Stimulated activated CD4-positive, alpha-beta T cell treated with anti-CD3 and anti-CD28 coated beads, Interleukin-15, amount 100 ng/mL, for 1 hour (primary cell): ENCODE measurements around the gene FUT7.
A peak's percentile ranks its signal among the peaks of the same experiment; 100 is the strongest.
"Not testable (repeated sequence)": the region's sequence is repeated elsewhere in the genome, so short reads cannot be mapped to it uniquely, and the experiment has no call there.

ENCODE experiments used
- DNase-seq, 2 donors: peaks; one replicate each; pipeline ENCODE4 v3.0.0-alpha.2; 2020; ENCODE audit warnings: low read depth in 1 of 2, low spot score in 1 of 2

FUT7 gene

DNA sequence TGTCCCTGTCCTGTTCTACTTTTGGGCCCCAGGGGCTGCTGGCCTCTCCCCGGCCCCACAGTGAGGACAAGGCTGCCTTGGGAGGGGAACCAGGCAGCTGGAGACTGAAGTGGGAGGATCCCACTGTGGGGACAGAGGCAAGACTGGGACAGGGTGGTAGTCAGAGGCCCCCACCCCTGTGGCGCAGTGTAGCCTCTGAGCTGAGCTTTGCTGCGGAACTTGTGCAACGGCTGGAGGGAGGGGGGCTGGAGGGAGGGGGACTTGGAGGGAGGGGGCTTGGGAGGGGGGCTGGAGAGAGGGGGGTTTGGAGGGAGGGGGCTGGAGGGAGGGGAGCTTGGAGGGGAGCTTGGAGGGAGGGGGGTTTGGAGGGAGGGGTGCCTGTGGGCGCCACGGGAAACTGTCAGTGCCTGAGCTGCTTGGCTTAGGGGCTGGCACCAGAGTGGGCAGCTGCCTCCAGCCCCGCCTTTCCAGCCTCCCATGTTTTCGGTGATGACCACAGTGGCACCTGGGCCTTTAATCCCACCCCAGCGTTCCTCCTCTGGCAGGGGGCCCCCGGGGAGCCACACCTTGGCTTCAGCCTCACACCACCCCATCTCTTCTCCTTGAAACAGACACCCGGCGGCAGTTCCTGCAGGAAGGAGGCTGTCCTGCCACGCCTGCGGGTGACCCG, 2.3 kb upstream of the FUT7 start:
- no peak for DNase-seq

DNA sequence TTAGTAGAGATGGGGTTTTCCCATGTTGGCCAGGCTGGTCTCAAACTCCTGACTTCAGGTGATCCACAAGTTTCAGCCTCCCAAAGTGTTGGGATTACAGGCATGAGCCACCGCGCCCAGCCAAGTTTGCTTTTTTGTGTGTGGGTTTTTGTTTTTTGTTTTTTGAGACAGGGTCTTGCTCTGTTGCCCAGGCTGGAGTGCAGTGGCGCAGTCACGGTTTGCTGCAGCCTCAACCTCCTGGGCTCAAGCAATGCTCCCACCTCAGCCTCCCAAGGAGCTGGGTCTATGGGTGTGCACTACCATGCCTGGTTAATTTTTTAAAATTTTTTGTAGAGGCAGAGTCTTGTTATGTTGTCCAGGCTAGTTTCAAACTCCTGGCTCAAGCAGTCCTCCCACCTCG, 1.6 kb upstream of the FUT7 start:
- not testable (repeated sequence) for DNase-seq

DNA sequence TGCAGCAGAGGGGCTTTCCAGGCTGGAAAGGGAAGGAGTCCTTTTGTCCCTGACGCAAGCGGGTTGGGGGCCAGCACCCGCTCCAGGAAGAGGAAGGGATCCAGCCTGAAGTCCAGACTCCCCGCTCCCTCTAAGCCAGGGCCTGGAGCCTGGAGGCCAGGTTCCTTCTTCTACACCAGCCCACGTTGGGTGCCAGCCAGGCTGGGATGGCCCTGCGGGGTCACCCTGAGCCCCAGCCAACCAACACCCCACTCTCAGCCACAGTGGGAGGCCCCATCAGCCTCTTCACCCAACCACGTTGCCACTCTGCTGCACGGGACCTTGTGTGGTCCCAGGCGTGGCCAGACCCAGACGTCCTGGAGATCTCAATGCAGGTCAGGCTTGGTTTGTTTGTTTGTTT, 970 bp upstream of the FUT7 start:
- no peak for DNase-seq

DNA sequence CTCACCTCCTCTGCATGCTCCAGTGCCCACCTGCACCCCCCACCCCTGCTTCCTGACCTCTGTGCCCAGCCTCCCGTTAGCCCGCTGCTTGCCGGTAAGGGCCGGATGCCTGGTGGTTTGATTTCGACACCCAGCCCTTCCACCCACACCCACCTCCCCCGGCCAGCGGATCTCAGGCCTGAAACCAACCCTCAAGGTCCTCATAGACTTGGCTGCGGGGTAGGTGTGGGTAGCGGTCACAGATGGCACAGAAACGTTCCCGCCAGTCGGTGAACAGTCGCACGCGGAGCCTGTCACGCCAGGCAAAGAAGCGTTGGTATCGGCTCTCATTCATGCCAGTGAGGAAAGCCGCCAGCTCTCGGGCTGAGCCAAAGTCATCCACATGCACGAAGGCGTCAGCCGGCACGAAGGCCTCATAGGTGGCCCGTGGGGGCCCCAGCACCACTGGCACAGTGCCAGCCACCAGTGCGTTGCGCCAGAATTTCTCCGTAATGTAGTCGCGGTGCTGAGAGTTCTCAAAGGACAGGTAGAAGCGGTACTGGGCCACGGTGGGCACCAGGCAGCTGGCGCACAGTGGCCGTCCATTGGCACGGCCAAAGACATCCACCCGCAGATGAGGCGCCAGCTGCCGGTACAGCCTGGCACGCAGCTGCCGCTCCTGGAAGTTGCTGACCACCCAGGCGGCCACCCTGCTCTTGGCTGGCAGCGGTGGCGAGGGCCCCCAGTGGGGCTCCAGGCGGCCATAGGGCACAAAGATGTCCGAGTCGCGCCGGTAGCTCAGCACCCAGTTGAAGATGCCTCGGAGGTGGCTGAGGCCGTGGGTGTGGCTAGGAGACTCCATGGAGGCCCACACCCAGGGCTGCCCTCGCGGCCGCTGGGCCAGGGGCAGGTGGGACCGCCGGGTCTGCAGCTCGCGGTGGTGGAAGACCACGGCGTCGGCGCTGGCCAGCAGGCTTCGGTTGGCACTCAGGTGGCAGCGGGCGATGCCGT, 1.1 kb downstream of the FUT7 start:
- DNase-seq, result no peak

DNA sequence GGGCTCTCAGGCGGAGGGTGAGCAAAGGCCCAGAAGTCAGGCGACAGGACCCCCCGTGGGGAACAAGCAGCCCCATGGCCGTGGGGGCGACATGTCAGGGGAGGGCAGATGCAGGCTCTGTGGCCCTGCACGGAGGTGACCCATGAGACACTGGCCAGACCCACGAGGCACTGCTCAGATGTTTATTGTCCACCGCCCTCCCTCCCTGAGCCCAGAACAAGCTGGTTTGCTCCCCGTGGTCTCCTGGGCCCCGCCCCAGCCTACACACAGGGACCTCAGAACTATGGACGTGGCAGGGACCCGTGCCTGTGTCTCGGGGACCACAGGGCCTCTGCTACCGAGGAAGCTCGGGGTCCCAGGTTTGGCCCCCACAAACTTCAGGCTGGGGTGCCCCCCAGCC, 1.9 kb downstream of the FUT7 start:
- DNase-seq, result no peak

DNA sequence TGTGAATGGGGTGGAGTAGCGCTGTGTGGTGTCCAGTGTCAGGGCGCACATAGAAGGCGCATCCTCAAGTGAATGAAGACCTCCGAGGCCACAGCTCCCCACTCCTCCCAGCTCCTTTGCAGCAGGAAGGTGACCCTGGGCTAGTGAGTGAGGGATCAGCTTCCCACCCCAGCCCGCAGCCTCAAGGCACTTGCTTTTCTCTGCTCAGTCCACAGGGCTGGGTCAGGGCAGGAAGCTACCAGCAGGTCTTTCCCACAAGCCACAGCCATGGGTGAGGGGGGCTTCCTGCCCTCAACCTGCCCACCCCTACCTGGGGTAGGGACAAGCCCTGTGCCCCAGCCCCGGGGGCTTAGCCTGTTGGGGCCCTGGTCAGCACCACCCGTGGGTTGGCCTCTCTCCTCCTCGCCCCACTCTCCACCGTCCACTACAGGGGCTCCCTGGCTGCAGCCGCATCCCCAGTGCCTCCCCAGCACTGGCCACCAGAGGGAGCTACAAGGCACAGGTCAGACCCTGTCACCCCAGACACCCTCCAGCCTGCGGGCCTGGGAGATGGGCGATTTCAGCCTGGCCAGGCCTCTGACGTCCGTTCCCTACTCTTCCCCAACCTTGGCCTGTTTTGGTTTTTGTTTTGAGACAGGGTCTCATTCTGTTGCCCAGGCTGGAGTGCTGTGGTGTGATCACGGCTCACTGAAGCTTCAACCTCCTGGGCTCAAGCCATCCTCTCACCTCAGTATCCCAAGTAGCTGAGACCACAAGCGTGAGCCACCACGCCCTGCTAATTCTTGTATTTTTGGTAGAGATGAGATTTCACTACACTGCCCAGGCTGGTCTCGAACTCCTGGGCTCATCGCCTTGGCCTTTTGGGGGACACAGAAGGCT, 2.6 kb downstream of the FUT7 start:
- DNase-seq, result peak; percentile 43 to 65

DNA sequence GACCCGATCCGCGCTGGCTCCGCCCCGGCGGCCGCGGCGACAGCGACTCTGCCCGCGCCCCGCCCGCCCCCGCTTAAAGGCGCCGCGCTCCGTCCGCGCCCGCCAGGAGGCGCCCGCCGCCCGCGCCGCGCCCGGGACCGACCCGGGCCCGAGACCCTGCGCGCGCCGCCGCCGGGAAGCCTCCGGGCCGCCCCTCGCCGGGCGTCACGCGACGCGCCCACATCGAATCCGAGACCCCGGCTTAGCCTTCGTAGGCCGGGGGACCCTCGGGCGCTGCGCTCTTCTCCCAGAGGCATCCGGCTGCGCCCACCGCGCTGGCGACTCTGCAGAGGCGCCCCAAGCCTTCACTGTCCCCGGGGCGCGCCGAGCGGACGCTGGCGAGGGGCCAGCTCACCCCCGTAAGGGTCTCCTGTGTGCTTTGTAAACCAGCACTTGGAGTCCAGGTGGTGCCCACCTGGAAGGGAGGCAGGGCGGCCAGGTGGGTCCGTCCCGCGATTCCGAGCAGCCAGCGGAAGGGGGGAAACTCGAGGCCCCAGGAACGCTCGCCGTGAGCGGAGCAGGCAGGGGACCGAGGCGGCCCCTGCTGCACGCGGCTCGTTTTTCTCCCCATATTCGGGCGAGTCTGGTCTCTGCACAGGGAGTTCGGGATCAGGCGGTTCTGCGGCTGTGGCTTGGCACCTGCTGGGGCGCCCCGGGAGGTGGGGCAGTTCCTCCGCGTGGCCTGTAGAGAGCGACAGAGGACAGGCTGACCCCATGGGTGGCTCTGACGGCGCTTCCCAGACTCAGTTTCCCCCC, 3.4 kb downstream of the FUT7 start:
- DNase-seq, result peak; percentile 54 to 59

DNA sequence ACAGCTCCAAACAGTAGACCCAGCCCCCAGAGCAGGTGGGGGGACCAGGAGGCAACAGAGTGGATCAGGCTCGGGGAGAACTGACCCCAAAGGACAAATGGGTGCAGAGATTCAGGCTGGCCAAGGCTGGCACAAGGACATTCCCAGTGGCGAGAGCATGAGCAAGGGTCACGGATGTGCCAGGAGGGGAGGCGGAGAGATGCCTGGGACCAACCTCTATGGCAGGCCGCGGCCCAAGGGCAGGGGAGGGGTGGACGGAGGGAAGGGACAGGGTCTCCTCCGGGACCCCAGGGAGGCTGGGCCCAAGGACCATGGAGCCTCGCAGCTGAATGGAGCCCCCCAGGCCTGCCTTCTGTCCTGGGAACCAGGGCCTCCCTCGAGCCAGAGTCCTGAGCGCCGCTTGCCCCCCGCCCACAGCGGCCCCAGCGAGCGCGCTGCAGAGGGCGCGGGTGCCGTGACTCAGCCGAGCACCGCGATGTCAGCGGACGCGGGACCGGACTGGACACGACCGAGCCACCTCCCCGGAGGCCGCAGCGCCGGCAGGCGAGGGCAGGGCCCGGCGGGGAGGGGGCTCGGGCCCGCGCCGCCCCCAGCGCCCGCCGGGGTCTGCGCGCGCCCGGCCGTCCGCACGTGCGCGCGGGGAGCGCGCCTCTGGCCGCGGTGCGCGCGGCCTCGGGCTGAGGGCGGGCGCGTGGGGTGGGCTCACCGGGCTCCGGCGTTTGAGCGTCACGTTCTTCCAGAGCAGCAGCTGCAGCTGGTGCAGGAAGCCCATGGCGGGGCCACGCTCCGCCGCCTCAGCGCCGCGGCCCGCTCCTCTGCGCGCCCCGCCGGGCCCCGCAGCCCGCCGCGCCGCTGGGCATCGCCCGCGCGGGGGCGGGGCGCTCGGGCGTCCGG, 4.3 kb downstream of the FUT7 start, which contains the start of gene ABCA2:
Gene ABCA2, minus strand, starts transcription at position 869 of the 894 bp plus-strand sequence. Its CDS starts 97 bp downstream, at position 772.
- DNase-seq, result no peak

DNA sequence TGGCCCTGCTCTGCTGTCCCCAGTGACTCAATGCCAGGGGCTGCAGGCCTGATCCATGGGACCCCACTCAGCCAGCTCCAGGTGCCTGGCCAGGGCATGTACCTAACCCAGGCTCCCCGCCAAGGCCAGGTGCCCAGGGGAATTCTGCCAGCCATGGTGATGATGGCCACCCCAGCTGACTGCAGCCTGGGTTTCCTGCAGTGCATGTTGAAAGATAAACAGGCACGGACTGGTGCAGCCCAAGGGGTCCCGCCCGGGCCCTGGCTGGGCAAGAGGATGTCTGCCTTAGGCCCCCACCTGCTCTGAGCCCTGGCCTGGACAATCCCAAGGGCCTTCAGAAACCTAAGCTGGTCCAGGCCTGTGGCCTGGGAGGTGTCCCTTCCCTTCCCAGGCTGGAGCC, 5.1 kb downstream of the FUT7 start:
- no peak for DNase-seq

DNA sequence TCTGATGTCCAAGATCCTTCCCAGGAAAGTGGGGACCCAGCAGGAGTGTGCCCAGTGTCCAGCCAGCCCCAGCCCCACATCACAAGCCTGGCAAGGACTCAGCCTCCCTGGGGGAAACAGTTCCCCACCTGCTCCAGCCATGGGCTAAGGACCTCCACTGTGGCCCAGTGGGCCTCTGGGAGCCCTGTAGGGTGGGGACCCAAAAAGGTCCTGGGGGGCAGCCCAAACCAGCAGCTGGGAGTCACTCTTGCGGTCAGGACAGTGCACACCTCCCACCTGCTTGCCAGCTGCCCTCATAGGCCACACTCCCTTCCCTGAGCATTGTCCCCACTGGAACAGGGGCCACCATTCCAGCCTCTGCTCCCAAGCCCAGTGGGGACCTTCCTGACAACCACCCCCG, 5.5 kb downstream of the FUT7 start:
- no peak for DNase-seq

DNA sequence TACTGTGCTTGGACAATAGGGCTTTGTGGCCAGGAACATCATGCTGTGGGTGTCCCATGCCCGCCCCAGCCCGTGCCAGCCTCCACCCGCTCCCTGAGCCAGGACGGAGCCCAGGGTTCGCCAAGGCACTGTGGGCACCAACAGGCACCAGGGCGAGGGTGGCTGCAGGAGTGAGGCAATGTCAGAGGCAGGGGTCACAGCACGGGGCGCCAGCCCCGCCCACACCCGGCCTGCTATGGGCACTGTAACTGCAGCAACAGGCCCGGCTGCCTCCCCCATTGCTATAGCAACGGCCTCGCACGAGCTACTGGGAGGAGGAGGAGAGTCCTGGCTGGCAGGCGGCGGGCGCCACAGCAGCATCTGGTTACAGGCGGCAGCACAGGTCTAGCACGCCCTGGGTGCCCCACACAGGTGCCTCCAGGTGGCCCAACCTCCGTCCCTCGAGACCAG, 6.3 kb downstream of the FUT7 start:
- DNase-seq, result no peak

DNA sequence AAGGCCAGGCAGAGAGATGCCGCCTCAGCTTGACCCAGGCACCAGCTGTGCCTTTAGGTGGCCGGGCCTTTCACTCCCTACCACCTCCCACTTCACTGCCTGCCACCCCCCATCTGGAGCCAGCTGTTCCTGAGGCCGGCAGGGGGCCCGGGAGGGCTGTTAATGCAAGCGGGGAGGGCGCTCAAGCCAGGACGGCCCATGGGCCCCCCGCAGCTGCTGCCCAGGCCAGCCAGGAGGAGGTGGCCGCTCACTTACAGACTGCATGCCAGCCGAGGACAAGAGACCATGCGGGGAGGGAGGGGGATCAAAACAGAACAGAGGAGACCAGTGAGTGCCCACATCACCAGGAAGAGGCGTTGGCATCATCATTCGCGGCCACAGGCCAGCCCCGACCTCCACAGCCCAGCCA, 8.3 kb downstream of the FUT7 start:
- DNase-seq, result no peak

DNA sequence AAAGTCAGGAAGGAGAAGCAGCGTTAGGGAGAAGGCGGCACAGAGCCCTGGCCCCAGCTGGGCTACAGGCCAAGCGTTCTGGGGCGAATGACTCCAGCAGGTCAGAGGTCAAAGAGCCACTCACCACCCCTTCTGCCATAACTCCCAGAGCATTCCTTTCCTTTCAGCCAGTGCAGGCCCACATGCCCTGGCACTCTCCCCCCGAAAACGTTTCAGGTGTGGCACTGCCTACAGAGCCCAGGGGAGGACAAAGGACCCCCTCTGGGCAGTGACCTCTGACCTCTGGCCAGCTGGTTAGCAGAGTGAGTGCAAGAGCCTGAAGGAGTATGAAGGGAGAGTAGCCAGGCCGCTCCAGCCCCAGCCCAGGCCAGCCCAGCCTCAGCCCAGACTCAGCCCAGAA, 8.7 kb downstream of the FUT7 start:
- no peak for DNase-seq

DNA sequence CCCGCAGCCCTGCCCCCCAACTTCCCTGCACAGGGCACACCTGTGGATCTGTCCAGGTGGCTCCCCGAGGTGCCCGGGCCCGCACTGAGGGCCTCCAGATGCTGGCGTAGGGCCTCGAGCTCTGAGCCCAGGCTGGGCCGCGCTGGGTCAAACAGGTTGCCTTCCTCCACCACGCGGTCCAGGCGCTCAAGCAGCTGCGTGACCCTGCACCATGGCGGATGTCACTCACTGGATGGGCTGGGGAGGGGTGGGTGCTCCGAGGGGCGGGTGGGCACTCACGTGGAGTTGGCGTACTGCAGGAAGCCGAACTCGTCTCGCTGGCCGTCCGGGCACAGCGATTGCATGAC, 9.3 kb downstream of the FUT7 start:
- DNase-seq, result no peak

DNA sequence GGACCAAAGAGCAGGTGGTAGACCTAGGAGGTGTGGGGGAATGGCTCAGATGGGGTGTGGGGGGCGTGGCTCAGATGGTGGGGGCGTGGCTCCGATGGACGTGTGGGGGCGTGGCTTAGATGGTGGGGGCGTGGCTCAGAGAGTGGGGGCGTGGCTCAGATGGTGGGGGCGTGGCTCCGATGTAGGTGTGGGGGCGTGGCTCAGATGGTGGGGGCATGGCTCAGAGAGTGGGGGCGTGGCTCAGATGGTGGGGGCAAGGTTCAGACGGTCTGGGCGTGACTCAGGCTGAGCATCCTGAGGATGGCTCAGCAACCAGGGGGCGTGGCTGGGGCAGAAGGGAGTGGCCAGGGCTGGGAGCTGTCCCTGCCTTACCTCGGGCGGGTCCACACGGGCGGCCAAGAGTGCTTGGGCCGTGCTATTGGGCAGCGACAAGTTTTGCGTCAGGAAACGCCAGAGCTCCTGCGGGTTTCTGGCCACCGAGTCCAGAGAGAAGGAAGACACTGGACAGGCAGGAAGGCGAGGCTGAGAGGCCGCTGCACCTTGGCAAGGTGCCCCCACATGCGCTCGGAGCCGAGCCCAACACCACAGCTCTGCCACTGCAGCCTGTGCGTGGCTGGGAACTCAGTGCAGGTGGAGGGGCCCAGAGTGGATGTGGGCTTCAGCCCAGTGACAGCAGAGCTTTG, 9.8 kb downstream of the FUT7 start:
- peak; percentile 31 to 64 for DNase-seq

DNA sequence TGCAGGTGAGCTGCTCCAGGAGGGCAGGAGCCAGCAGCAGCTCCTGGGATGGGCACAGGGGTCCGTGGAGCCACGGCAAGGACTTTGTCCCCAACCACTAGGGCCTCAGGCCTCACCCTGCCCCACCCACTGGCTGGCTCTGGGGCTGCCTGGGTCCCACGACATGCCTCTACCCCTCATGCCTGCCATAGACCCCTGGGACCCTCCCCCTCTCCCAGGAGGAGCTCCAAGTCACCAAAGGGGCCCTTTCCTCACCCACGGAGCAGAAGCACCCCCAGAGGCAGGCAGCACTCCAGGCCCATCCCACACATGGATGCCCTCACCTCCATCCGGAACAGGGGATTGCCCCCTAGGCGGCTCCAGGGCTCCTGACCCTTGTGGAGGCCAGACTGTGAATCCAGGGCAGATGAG, 10.3 kb downstream of the FUT7 start:
- no peak for DNase-seq

DNA sequence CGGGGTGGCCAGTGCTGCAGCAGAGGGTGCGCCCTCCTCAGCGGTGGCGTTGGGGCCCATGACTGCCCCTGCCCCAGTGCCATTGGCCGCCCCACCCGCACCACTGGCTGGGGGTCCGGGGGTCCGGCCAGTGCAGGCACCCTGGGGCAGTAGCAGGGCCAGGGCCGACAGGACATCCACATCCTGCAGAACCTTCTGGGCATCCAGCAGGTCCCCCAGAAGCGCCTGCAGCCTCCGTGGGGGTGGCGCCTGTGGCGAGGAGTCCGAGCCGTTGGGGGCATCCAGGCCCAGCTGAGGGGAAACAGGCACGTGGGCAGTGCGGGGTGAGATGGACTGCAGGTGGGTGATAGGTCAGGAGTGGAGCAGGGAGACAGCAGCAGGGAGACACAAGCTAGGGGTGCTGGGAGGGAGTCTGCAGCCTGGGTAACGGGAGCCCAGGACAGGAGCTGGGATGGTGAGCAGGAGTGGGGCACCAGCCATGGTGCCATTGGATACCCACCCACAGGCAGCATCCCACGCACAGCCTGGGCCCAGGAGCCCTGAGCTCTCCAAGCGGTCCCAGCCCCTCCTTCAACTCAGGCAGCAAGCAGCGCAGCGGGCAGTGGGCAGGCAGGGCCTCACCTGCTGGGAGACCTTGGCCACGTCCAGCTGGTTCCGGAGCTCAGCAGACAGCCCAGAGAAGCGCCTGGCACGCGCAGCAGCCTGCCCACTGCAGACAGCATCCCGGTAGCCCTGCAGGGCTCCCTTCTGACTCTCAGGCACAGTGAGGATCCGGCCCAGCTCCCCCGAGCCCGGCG, 10.9 kb downstream of the FUT7 start:
- no peak for DNase-seq
